Stomach (tissue), 4 donors: ENCODE measurements around the gene P4HB.

ENCODE experiments used
- CTCF ChIP-seq, 7 experiments: fragments of 450-650 bp in 4 of 7; fragments of 200-600 bp in 3 of 7; sonication (generic) in 3 of 7; IDR thresholded peaks; one replicate each; pipeline ENCODE4 v1.5.1; 2016 to 2019; ENCODE audit warnings: antibody characterized with exemption in 7 of 7, control low read depth in 2 of 7, mild to moderate bottlenecking in 1 of 7
- EP300 ChIP-seq: sonication (generic); formaldehyde crosslinking; IDR thresholded peaks from one replicate; pipeline ENCODE4 v1.6.1; 2017; ENCODE audit warnings: antibody characterized with exemption
- POLR2A ChIP-seq, 4 donors: fragments of 450-650 bp; IDR thresholded peaks; one replicate each; pipeline ENCODE4 v1.6.1; 2016; ENCODE audit warnings: antibody characterized with exemption in 4 of 4, control low read depth in 2 of 4, mild to moderate bottlenecking in 1 of 4, moderate library complexity in 1 of 4
- POLR2AphosphoS5 ChIP-seq, 3 donors: sonication (generic); formaldehyde crosslinking; IDR thresholded peaks; one replicate each; pipeline ENCODE4 v1.6.1; 2016; ENCODE audit warnings: antibody characterized with exemption in 3 of 3

DNA sequence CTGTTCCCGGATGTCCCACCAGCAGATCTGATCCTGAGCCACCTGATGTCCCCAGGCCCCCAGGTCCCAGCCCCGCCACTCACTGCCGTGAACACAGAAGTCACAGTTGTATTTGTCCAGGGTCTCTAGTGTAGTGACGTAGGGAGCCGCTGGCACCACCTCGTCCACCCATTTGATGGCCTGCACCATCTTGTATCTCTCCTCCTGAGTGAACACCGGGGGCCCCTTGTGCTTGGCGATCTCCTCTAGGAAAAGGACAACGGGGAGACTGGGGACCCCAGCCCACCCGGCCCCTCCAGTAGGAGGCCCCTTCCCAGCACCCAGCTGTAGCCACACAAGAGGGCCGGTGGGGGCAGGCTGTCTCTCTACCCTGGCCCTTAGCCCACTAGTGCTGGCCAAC lies 48.5 kb upstream of the P4HB start:
- TF ChIP-seq POLR2A (IDR thresholded peaks at IDR 0.05), result no peak
- no peak for TF ChIP-seq CTCF (IDR thresholded peaks at IDR 0.05)
- no peak for TF ChIP-seq POLR2AphosphoS5 (IDR thresholded peaks at IDR 0.05)
- TF ChIP-seq EP300, result no peak
